SK-N-MC (cell line): ENCODE data around the gene TAF4.
"Not testable (repeated sequence)": the region's sequence is repeated elsewhere in the genome, so short reads cannot be mapped to it uniquely, and the experiment has no call there.

ENCODE experiments used
- EZH2 ChIP-seq: fragments of 200-600 bp; sonication (generic); IDR thresholded peaks from one replicate; pipeline ENCODE4 v1.6.1; 2017; ENCODE audit warnings: antibody characterized with exemption
- POLR2AphosphoS5 ChIP-seq: IDR thresholded peaks from 2 replicates; pipeline ENCODE4 v1.6.1; 2012; ENCODE audit warnings: mild to moderate bottlenecking, low read depth, low read length, borderline replicate concordance

DNA sequence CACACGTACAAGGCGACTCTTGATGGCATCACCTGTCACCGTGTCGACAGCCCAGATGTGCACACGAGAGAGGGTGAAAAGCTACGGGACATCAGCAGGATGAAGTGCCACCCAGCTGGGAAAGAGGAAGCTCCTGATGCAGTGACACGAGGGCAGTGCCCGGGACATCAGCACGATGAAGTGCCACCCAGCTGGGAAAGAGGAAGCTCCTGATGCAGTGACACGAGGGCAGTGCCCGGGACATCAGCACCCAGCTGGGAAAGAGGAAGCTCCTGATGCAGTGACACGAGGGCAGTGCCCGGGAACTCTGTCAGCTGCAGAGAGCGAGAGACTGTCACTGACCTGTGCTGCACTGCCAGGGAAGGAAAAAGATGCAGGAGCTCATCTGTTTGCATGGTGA is 81.2 kb downstream of the TAF4 start:
- TF ChIP-seq EZH2, POLR2AphosphoS5: not testable (repeated sequence)
